Measurements from ENCODE around the gene PPRC1.
A peak's percentile ranks its signal among the peaks of the same experiment; 100 is the strongest.

PPRC1 gene

GRCh38 chr10:102132563-102133372, at the start of gene PPRC1:
PPRC1 (plus strand) TSS chr10:102133040; CDS start chr10:102133069, 29 bp downstream.
- DNase-seq = peak; percentile 100

- no peak for DNase-seq
Measured at GRCh38 chr10:102083541-102083940, 49.3 kb upstream of the PPRC1 start.

- DNase-seq = no peak
Measured at GRCh38 chr10:102085336-102085735, 47.5 kb upstream of the PPRC1 start.

- DNase-seq = no peak
Measured at GRCh38 chr10:102086196-102086595, 46.6 kb upstream of the PPRC1 start.

- DNase-seq = peak; percentile 17
Measured at GRCh38 chr10:102090772-102091171, 42.1 kb upstream of the PPRC1 start.

- DNase-seq = no peak
Measured at GRCh38 chr10:102096449-102096848, 36.4 kb upstream of the PPRC1 start.

- DNase-seq = no peak
Measured at GRCh38 chr10:102101152-102101551, 31.7 kb upstream of the PPRC1 start.

- DNase-seq = no peak
Measured at GRCh38 chr10:102102421-102102820, 30.4 kb upstream of the PPRC1 start.

GRCh38 chr10:102106998-102107397, 25.8 kb upstream of the PPRC1 start:
- no peak for DNase-seq

GRCh38 chr10:102109166-102110116, 23.4 kb upstream of the PPRC1 start:
- no peak for DNase-seq

- DNase-seq = no peak
Measured at GRCh38 chr10:102111276-102111675, 21.6 kb upstream of the PPRC1 start.

GRCh38 chr10:102112210-102112817, 20.5 kb upstream of the PPRC1 start:
- no peak for DNase-seq

GRCh38 chr10:102113261-102113955, 19.4 kb upstream of the PPRC1 start:
- DNase-seq = no peak

GRCh38 chr10:102113956-102114857, 18.6 kb upstream of the PPRC1 start:
- DNase-seq = no peak

- DNase-seq = peak; percentile 71
Measured at GRCh38 chr10:102114861-102115618, 17.8 kb upstream of the PPRC1 start.

GRCh38 chr10:102115775-102116174, 17.1 kb upstream of the PPRC1 start:
- DNase-seq = peak; percentile 38

- no peak for DNase-seq
Measured at GRCh38 chr10:102116656-102117055, 16.2 kb upstream of the PPRC1 start.

- DNase-seq = peak; percentile 59
Measured at GRCh38 chr10:102117391-102118159, 15.3 kb upstream of the PPRC1 start.

GRCh38 chr10:102118867-102119266, 14.0 kb upstream of the PPRC1 start:
- DNase-seq = no peak
